B cell (primary cell): ENCODE data around the gene RPTN. TPM values are rescaled to one million over a fixed set of nuclear protein-coding genes. Genes with fewer than 3 reads are reported as not detected.

ENCODE experiments used
- ATAC-seq: fragments of 200-7000 bp; cut with Tn5 transposase; one replicate; pipeline ENCODE4 v1.10.0; 2021; ENCODE audit warnings: low read depth, mild to moderate bottlenecking, moderate number of reproducible peaks, moderate library complexity
- CTCF ChIA-PET: fragments of 350-600 bp; sonication (Branson Sonifier 250); formaldehyde crosslinking; loops from one replicate; lab custom pipeline; 2021; ENCODE audit warnings: antibody characterized with exemption, inconsistent platforms; lab: Charles Lee
- POLR2A ChIA-PET: fragments of 350-600 bp; sonication (Branson Sonifier 250); formaldehyde crosslinking; loops from one replicate; lab custom pipeline; 2021; ENCODE audit warnings: antibody characterized with exemption; lab: Charles Lee
- DNase-seq: peaks from one replicate; pipeline ENCODE4 v3.0.0; 2013
- H2AFZ ChIP-seq: 2 replicates; pipeline ENCODE4 v1.6.1; 2012; ENCODE audit warnings: mild to moderate bottlenecking, low read depth, low read length; ENCODE audit not compliant: insufficient read depth, poor library complexity, severe bottlenecking
- H3K27ac ChIP-seq, 2 donors: 1 replicate in 1 of 2; 2 replicates in 1 of 2; pipeline ENCODE4 v1.5.1; 2012 to 2013; ENCODE audit warnings: low read length in 2 of 2, mild to moderate bottlenecking in 2 of 2, moderate library complexity in 1 of 2
- H3K27me3 ChIP-seq, 4 experiments: fragments of 200-600 bp in 1 of 4; sonication (generic) in 1 of 4; replicated peaks in 1 of 4; 1 replicate in 2 of 4; 2 replicates in 2 of 4; pipeline versions ENCODE4 v1.6.1 to v1.7.0; 2013 to 2016; ENCODE audit warnings: low read length in 3 of 4, mild to moderate bottlenecking in 2 of 4, mixed read lengths in 1 of 4, moderate library complexity in 1 of 4; ENCODE audit not compliant: insufficient read depth in 4 of 4, control insufficient read depth in 3 of 4; ENCODE audit errors: control extremely low read depth in 1 of 4
- H3K36me3 ChIP-seq, 2 experiments: replicated peaks in 1 of 2; 1 replicate in 1 of 2; 2 replicates in 1 of 2; pipeline versions ENCODE4 v1.6.1 to v1.7.1; 2013; ENCODE audit warnings: low read length in 1 of 2; ENCODE audit not compliant: insufficient read depth in 2 of 2, control insufficient read depth in 1 of 2; ENCODE audit errors: control extremely low read depth in 1 of 2, extremely low read depth in 1 of 2
- H3K4me1 ChIP-seq, 2 donors: fragments of 200-600 bp in 1 of 2; sonication (generic) in 1 of 2; 1 replicate in 1 of 2; 2 replicates in 1 of 2; pipeline versions ENCODE4 v1.5.1 to v1.6.1; 2013 to 2017; ENCODE audit warnings: low read length in 2 of 2; ENCODE audit not compliant: control insufficient read depth in 2 of 2, insufficient read depth in 2 of 2
- H3K4me2 ChIP-seq: replicated peaks from 2 replicates; pipeline ENCODE3; 2012; ENCODE audit warnings: mild to moderate bottlenecking, low read depth, low read length; ENCODE audit not compliant: poor library complexity, severe bottlenecking
- H3K4me3 ChIP-seq, 5 experiments: fragments of 200-600 bp in 1 of 5; sonication (generic) in 1 of 5; 1 replicate in 3 of 5; 2 replicates in 2 of 5; pipeline versions ENCODE4 v1.5.1 to v1.7.0; 2011 to 2016; ENCODE audit warnings: low read length in 4 of 5, mild to moderate bottlenecking in 4 of 5, low read depth in 2 of 5, control low read depth in 1 of 5, moderate library complexity in 1 of 5; ENCODE audit not compliant: insufficient read depth in 1 of 5; ENCODE audit errors: control extremely low read depth in 1 of 5, extremely low read depth in 1 of 5
- H3K79me2 ChIP-seq: fragments of 200-600 bp; sonication (generic); one replicate; pipeline ENCODE4 v1.6.0; 2016; ENCODE audit warnings: low read length; ENCODE audit not compliant: control insufficient read depth, insufficient read depth
- H3K9ac ChIP-seq: fragments of 200-600 bp; sonication (generic); 2 replicates; pipeline ENCODE4 v1.6.1; 2017; ENCODE audit warnings: mild to moderate bottlenecking, low read length, moderate library complexity
- H3K9me3 ChIP-seq, 3 donors: one replicate each; pipeline versions ENCODE4 v1.6.1 to v1.7.1; 2013; ENCODE audit warnings: low read length in 2 of 3; ENCODE audit not compliant: control insufficient read depth in 2 of 3, insufficient read depth in 1 of 3; ENCODE audit errors: control extremely low read depth in 1 of 3
- H4K20me1 ChIP-seq: 2 replicates; pipeline ENCODE4 v1.6.0; 2012; ENCODE audit warnings: mild to moderate bottlenecking, low read length; ENCODE audit not compliant: insufficient read depth, control insufficient read depth, poor library complexity, severe bottlenecking
- H3K27ac Mint-ChIP-seq: one replicate; pipeline ENCODE4 v1.8.0; 2021; ENCODE audit warnings: mixed read lengths
- H3K27me3 Mint-ChIP-seq: one replicate; pipeline ENCODE4 v1.8.0; 2021; ENCODE audit warnings: mixed read lengths
- H3K4me1 Mint-ChIP-seq: one replicate; pipeline ENCODE4 v1.8.0; 2021; ENCODE audit warnings: mixed read lengths
- H3K4me3 Mint-ChIP-seq: one replicate; pipeline ENCODE4 v1.8.0; 2021; ENCODE audit warnings: mixed read lengths
- H3K9me3 Mint-ChIP-seq: one replicate; pipeline ENCODE4 v1.8.0; 2022; ENCODE audit warnings: mixed read lengths; ENCODE audit not compliant: insufficient read depth
- EZH2 ChIP-seq: IDR thresholded peaks from 2 replicates; pipeline ENCODE4 v1.6.1; 2012; ENCODE audit warnings: borderline replicate concordance, low read depth, mild to moderate bottlenecking, moderate library complexity, low read length; ENCODE audit not compliant: insufficient read depth, poor library complexity, severe bottlenecking
- WGBS: methylation state at CpG from one replicate; pipeline ENCODE4 v1.1.5; 2013; ENCODE audit warnings: missing lambda C conversion rate; ENCODE audit not compliant: insufficient coverage; 5-methylcytosine and 5-hydroxymethylcytosine counted together
- intact Hi-C: fragments of 100-400 bp; cut with micrococcal nuclease; formaldehyde crosslinking; loops from one replicate; pipeline ENCODE4 v1.10.0; 2022
- polyA plus RNA-seq: library from polyadenylated mRNA; depleted of rRNA; stranded (reverse); fragments of >200 nt; gene quantifications from 2 replicates; pipeline ENCODE4 v1.2.3, GENCODE V29; 2012
- total RNA-seq, 2 donors: library from RNA; stranded (reverse); fragments of 120-200 nt in 1 of 2; gene quantifications; 1 replicate in 1 of 2; 2 replicates in 1 of 2; pipeline versions ENCODE4 v1.2.3 to v1.2.4, GENCODE V29; 2013 to 2022
- TF ChIP-seq, protein P1 (sequence below): fragments of 200-600 bp; IDR thresholded peaks from one replicate; pipeline ENCODE4 v1.8.0; 2022; ENCODE audit warnings: antibody characterized with exemption, mild to moderate bottlenecking

Gene RPTN
- total and polyA plus RNA-seq, 2 donors (not counting 1 experiment from before 2014, with no cell fraction given), result not detected

- Histone ChIP-seq H3K4me2 (no peak overlapping the region), H3K27ac (no peak overlapping the region), H3K9ac (no peak overlapping the region), H4K20me1 (no peaks in the 10 kb centered on the region), H3K79me2 (no peaks in the 10 kb centered on the region), H3K36me3 (no peaks in the 10 kb centered on the region), H3K4me1 (peaks cover 15 to 16% of the 10 kb centered on the region in 2 donors), H3K9me3 (no peaks in the 10 kb centered on the region), H2AFZ (no peak overlapping the region), H3K4me3 (no peak overlapping the region), H3K27me3 (peaks cover 0 to 24% (median 8%) of the 10 kb centered on the region in 4 experiments)
- intact Hi-C loops, result no loop called here
- Mint-ChIP-seq H3K27ac (no peak overlapping the region), H3K9me3 (no peaks in the 10 kb centered on the region), H3K4me1 (peaks cover 17% of the 10 kb centered on the region), H3K4me3 (no peak overlapping the region), H3K27me3 (peaks cover 48% of the 10 kb centered on the region)
- ChIA-PET POLR2A (no interaction called here), CTCF (interaction anchor here (1.5 kb wide), 1 partner anchor 18 kb away, joined by 3 read pairs; no protein-coding TSS in a partner anchor)
- no peak for ATAC-seq
- no peak for TF ChIP-seq EZH2
- WGBS, result 50% methylated on average over 1 of the region's 1 CpG
- no peak for DNase-seq
Observed at GRCh38 chr1:152168535-152168868, 9.5 kb upstream of the RPTN start.

DNA sequence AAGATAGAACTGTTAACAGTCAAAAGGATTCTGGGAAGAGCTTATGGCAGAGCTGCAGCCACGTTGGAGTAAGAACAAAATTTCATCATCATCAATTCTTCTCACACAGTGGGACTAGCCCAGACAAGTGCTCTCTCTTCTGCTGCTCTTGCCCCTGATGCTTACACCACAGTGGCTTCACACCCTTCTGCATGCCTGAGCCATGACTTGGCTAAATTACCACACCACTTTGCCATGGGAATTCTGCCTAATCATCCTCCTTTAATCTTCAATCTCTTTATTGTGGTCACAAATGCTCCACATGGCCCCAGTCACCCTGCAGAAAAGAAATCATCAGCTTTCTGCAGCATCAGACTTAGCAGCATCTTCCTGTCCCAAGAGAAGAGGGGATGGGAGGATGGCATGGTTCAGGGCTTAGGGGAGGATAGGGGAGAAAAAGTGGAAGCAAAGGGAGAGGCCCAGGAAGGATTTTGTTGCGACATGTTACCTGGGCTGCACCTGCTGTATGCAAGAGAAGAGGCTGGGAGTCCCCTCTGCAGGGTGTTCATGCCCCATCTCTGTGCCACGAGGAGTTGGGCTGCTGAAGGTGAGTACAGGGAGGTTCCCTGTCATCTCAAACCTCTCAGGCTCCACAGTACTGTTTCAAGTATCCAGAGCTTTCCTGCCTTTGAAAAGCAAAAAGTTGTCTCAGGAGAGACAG lies 9.0 kb upstream of the RPTN start:
- H3K9me3 ChIP-seq, result no peaks in the 10 kb centered on the region
- H3K79me2 ChIP-seq, result no peaks in the 10 kb centered on the region
- 0% methylated on average over 1 of the region's 3 CpGs for WGBS
- Mint-ChIP-seq H3K4me1 (peaks cover 17% of the 10 kb centered on the region), H3K27me3 (peaks cover 43% of the 10 kb centered on the region), H3K27ac (no peak overlapping the region), H3K9me3 (no peaks in the 10 kb centered on the region), H3K4me3 (no peak overlapping the region)
- H3K4me1 ChIP-seq, result peaks cover 15 to 16% of the 10 kb centered on the region in 2 donors
- peaks cover 0 to 24% (median 10%) of the 10 kb centered on the region in 4 experiments for H3K27me3 ChIP-seq
- no peak overlapping the region for H2AFZ ChIP-seq
- H3K4me2 ChIP-seq, result no peak overlapping the region
- H3K36me3 ChIP-seq, result no peaks in the 10 kb centered on the region
- DNase-seq (no peak), ATAC-seq (no peak)
- H3K4me3 ChIP-seq, result no peak overlapping the region
- no peak overlapping the region for H3K9ac ChIP-seq
- H4K20me1 ChIP-seq, result no peaks in the 10 kb centered on the region
- ChIA-PET POLR2A (no interaction called here), CTCF (interaction anchor here (1.5 kb wide), 1 partner anchor 18 kb away, joined by 3 read pairs; no protein-coding TSS in a partner anchor)
- TF ChIP-seq, protein P1, sequence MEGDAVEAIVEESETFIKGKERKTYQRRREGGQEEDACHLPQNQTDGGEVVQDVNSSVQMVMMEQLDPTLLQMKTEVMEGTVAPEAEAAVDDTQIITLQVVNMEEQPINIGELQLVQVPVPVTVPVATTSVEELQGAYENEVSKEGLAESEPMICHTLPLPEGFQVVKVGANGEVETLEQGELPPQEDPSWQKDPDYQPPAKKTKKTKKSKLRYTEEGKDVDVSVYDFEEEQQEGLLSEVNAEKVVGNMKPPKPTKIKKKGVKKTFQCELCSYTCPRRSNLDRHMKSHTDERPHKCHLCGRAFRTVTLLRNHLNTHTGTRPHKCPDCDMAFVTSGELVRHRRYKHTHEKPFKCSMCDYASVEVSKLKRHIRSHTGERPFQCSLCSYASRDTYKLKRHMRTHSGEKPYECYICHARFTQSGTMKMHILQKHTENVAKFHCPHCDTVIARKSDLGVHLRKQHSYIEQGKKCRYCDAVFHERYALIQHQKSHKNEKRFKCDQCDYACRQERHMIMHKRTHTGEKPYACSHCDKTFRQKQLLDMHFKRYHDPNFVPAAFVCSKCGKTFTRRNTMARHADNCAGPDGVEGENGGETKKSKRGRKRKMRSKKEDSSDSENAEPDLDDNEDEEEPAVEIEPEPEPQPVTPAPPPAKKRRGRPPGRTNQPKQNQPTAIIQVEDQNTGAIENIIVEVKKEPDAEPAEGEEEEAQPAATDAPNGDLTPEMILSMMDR, result no peak
- no peak for TF ChIP-seq EZH2
- H3K27ac ChIP-seq, result no peak overlapping the region
- intact Hi-C loops, result no loop called here
